Choroid plexus epithelial cell (primary cell): ENCODE data around the gene CDCP2.

Source experiments
- DNase-seq: peaks from one replicate; pipeline ENCODE4 v3.0.0-alpha.2; 2010; ENCODE audit warnings: low read depth
- H3K4me3 ChIP-seq: 2 replicates; pipeline ENCODE4 v1.5.1; 2011; ENCODE audit warnings: low read depth, mild to moderate bottlenecking, control low read depth, low read length, moderate library complexity
- TF ChIP-seq, protein P1 (sequence below): conservative IDR thresholded peaks from 2 replicates; pipeline ENCODE4 v1.5.1; 2011; ENCODE audit warnings: low read depth, mild to moderate bottlenecking, control low read depth, inconsistent platforms, low read length, moderate library complexity

The CDCP2 gene

DNA sequence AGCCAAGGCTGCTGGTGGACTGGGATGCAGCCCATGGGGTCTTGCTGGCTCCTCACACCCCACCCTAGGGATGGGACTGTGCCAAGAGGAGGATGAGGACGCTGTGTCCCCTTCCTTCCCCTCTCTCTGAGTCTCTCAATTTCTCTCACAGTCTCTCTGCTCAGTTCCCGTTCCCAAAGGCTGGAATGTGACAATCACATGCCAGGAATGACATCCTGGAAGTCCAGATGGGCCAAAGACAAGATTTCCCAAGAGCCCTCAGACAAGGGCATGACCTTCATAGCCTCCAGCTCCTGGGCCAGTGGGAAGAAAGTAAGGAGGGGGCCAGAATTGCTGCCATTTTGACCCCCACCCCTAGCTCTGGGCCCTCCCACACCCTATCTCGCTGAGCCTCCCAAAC is 7.6 kb upstream of the CDCP2 start:
- H3K4me3 ChIP-seq, result no peak overlapping the region
- TF ChIP-seq, protein P1, sequence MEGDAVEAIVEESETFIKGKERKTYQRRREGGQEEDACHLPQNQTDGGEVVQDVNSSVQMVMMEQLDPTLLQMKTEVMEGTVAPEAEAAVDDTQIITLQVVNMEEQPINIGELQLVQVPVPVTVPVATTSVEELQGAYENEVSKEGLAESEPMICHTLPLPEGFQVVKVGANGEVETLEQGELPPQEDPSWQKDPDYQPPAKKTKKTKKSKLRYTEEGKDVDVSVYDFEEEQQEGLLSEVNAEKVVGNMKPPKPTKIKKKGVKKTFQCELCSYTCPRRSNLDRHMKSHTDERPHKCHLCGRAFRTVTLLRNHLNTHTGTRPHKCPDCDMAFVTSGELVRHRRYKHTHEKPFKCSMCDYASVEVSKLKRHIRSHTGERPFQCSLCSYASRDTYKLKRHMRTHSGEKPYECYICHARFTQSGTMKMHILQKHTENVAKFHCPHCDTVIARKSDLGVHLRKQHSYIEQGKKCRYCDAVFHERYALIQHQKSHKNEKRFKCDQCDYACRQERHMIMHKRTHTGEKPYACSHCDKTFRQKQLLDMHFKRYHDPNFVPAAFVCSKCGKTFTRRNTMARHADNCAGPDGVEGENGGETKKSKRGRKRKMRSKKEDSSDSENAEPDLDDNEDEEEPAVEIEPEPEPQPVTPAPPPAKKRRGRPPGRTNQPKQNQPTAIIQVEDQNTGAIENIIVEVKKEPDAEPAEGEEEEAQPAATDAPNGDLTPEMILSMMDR, result no peak
- no peak for DNase-seq

DNA sequence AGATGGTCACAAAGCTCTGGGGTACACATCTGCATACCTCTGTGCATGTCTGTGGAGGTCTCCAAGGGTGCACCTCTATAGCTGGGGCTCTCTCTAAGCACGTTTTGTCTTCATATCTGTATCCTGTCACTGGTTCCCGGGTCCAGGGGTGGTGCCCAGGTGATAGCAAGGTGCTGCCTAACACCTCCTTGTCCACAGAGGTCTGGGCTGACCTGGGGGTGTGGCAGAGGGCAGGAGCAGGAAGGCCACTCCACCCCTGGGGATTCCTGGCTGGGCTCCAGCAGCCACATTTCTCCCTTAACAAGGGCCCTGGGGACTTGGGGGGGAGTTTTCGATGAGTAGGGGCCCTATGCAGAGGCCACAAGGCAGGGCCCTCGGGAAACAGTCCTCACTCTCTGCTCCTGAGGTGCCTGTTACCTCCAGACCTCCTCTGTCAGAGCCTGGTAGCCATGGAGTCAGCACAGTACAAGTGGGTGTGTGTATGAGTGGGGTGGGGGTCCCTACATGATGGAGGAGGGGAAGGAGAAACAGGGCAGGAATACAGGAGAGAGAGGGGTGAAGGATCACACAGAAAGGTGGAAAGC is 7.0 kb upstream of the CDCP2 start:
- TF ChIP-seq, protein P1, result no peak
- no peak for DNase-seq
- H3K4me3 ChIP-seq, result no peak overlapping the region

DNA sequence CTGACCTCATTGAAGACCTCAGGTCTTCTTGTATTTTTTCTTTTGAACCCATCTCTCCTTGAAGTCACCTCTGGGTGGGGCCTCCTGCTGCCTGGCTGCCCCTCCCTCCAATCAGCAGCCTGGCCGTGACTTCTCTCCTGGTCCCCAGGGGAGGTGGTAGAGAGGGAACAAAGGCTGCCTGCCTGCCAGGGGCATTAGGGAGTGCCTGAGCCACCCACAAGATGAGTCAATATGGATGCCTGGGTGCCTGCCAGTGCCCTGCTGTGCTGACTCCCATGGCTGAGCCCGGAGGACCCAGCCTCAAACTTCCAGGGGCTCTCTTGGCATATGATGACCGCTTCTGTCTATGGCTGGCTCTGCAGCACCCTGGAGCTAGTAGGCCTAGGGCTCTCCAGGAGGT is 5.3 kb upstream of the CDCP2 start:
- TF ChIP-seq, protein P1, result no peak
- no peak for DNase-seq
- no peak overlapping the region for H3K4me3 ChIP-seq

DNA sequence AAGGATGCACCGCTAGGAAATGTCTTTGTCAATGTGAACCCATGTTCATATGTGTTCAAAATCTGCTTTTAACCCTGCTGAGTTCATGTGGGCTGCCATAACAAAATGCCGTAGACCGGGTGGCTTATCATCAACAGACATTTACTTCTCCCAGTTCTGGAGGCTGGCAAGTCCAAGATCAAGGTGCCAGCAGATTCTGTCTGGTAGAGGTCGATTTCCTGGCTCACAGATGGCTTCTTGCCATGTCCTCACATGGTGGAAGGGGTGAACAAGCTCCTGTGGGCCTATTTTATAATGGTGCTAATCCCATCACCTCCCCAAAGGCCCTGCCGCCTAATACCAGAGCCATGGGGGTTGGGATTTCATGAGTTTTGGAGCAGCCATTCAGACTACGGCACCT is 4.6 kb upstream of the CDCP2 start:
- H3K4me3 ChIP-seq, result no peak overlapping the region
- TF ChIP-seq, protein P1, result no peak
- DNase-seq, result no peak

DNA sequence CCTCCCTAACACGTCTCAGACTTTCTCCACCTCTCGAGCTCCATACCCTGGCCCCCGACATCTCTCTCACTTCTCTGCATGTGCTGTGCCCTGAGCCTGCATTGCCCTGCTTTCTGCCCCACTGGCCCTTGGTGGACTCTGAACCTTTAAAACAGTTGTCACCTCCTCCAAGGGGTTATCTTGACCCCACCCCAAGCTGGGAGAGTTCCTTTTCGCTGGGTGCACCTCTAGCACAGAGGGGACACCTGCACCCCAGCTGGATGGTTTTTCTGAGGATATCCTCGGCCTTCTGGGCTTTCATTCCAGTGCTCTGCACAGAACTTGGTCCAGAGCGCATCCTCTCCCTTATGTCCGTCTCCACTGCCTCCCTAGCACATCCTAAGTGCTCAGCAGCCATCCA is 4.2 kb upstream of the CDCP2 start:
- TF ChIP-seq, protein P1, result no peak
- H3K4me3 ChIP-seq, result no peak overlapping the region
- no peak for DNase-seq

DNA sequence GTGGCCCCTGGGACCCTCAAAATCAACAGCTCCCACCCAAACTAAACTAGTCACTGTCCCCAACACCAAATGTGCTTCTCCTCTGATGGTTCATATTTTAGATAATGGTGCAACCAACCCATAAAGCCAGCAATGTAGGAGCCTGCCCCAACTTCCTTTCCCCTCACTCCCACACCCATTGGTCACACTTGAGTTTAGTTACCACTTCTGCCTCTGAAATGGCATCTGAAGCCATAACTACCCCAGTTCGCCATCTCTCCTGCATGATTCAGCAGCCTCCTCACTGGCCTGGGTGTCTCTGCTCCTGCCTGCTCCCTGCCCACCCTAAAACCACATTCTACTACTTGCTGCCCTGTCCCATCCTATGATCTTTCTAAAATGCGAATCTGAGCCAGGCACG is 3.4 kb upstream of the CDCP2 start:
- no peak overlapping the region for H3K4me3 ChIP-seq
- DNase-seq, result no peak
- TF ChIP-seq, protein P1, result no peak
